HG03103 (cell line): ENCODE results near the gene PRPSAP1.

ENCODE experiments used
- ATAC-seq: cut with Tn5 transposase; IDR thresholded peaks from one replicate; pipeline ENCODE4 v1.9.1; 2021; ENCODE audit warnings: low read depth; ENCODE audit not compliant: unreplicated experiment

Gene PRPSAP1, protein sequence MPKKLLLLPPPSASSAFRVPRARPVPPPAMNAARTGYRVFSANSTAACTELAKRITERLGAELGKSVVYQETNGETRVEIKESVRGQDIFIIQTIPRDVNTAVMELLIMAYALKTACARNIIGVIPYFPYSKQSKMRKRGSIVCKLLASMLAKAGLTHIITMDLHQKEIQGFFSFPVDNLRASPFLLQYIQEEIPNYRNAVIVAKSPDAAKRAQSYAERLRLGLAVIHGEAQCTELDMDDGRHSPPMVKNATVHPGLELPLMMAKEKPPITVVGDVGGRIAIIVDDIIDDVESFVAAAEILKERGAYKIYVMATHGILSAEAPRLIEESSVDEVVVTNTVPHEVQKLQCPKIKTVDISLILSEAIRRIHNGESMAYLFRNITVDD

DNA sequence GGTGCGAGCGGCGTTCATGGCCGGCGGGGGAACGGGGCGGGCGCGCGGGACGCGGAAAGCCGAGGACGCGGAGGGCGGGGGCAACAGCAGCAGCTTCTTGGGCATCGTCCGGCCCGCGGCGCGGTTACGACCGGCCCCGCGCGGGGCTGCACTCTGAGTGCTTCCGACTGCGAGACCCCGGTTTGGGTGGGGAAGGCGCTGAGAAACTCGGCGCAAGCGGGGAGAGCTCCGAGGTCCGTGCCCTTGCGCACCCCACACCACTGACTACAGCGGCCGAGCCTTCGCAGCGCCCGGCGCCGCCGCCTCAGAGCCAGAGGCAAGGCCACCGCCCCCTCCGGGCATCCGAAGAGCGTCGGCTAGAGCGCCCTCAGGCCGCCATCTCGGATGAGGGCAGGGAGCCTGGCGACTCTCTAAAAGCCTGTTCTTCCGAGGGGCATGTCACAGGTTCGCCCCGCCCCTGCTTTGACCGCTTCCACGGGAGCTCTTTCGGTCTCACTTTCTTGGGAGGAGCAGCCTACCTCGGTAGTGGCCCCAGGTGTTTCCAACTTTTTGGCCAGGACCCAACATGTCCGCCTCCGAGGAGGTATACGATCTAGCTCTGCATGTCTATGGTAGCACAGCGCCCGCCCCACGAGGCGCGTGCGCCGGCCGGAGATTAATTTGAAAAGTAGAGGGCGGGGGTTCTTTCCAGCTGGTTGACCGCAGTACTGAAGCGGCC is at the start of gene PRPSAP1:
Gene PRPSAP1 (minus strand): TSS at position 318 of the 718 bp plus-strand sequence. CDS start 213 bp downstream, at position 105.
- ATAC-seq, result peak; percentile 73

DNA sequence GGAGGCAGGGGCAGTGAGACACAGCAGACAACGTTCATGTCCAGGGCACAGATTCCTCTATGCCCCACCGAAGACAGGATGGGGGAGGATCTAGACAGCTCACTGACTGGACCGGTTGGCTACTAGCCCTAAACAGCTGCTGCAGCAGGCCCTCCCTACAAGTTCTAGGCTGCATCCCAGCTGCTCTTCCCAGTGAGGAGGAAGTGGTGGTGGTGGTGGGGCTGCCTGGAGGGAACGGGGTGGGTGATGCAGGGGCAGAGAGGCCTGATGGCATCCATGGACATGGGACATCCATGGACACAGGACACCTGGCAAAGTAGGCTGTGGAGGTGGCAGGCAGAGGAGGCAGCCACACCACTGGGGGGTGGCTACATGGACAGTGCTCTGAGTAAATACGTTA is 49.0 kb upstream of the PRPSAP1 start:
- ATAC-seq, result no peak

DNA sequence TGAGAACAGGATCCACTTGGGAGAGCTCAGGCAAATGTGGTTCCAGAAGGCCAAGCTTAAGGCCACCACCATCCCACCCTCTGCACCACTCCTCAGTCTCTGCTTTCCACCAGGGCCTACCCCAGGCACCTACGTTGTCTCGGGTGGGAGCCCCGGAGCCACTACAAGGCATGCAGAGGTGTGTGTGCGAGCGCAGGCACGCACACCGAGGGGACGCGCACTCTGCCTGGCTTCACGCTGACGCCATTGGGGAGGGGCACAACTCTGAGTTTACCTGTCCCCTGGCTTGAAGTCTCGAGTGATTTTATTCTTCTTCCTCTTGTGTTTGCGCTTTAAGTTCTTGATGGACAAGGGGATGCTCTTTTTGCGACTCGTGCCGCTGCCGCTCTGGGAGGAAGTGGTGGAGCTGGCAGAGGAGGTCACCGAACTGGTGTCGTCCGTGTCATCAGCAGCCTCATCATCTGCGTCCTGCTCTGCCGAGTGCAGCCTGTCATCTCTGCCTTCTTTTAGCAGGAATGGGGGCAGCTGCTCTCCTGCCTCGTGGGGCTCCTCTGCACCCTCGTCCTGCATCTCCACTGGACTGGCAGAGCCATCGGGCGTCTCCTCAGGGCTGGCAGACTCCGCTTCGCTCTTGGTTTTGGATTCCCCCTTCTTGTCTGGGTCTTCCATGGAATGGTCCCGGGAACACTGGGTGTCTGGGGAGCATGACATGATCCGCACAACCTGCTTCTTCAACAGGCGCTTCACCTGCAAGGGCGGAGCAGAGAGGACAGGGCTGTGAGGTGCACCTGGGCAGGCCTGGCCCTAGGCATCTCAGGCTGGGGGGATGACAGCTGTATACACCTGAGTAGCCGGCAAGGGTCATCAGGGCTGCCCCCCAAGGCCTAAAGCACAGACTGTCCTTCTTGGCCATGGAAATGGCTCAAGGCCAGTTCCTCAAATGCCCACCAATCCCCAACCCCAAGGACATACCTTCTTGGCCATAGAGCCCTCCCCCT is 45.8 kb upstream of the PRPSAP1 start:
- ATAC-seq, result no peak

DNA sequence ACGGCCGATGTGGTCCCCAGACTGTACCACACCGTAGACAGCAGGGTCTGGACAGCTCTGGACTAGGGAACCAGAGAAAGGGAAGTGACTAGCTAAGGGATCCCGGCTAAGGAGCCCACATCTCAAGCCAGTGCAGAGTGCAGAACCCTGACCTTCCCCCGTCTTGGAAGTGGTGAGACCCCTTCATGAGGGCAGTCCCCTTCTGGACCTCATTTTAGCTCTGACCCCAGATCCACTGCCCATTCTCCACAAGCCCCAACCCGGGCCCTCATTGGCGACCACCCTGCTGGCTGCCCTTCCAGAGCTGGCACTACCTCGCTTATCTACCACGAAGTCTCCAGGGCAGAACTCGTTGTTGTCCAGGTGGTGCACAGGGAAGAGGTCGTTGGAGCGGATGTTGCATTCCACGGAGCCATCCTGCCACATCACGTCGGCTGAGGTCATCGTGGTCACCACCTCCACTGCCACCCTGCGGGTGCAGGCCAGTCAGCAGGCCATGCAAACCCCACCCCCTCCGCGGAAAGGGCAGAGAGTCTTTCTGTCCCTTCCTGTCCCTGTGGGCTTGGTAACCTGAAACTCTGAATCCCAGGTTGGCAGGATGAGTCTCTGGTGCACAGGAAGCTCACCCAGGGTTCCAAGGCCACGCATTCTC is 44.9 kb upstream of the PRPSAP1 start:
- ATAC-seq, result no peak

DNA sequence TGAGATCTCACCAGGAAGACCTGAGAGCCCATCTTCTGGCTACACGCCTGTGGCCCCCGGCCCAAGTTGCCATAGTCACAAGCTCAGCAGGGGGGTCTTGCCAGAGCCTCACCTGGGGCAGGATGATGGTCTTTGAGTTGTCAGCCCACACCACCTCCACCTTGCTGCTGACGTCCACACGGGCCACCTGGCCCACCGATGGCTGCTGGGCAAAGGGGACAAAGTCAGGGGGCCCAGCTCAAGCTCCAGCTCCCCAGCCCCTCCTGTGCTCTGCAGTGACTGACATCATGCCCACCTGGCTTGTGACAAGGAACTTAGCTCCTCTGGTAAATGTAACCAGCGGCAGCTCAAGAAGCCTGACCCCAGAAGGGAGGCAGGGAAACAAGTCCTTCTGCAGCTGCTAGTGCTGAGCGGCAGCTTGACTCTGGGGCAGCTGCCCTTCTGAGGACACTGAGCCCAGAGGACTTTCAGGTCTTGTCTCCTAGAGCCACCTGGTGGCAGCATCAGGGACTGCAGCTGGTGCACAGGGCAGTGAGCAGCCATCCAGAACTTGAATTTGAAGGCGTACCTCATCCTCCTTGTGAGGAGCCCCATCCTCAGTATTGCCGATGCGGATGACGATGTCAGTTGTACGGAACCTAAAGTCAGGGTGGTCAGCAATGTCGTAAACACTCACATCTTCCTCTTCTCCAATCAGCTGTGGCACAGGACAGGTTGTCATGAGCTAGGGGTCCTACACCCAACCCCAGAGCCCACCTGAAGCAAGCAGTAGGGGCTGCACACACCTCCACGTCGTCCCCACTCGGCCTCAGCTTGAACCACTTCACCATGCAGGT is 44.2 kb upstream of the PRPSAP1 start:
- ATAC-seq, result no peak

DNA sequence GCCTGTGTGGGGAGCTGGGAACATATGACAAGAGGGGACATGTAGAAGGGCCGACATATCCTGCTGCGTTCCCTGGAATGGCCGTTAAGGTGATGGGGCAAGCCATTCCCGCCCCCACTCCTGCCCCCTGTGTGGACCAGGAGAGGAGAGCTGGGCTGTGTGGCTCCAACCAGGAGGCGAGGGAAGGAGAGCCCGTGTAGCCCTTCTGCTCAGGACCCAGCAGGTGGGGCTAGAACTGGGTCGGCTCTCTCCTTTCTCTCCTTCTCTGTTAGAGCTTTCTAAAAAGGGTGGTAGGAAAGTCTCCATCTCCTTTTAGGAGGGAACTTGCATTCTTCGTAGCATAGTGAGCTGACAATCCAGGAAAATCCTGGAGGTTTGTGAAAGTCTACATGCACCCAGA is 43.5 kb upstream of the PRPSAP1 start:
- ATAC-seq, result no peak

DNA sequence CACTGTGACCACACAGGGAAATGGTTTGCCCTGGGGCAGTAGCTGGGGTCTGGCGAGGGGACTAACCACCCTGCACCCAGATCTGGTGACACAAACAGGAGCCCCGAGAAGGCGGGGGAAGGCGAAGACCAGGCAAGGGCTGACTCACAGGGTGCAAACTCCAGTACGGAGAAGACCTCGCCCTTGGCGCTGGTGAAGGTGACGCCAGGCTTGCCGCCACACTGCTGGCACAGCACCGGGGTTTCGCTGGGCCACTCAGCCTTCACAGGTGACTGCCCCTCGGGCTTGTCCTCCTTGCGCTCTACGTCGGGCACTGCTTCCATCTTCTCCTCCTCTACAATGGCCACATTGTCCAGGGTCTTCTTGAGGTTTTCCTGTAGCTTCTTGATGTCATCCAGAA is 42.3 kb upstream of the PRPSAP1 start:
- no peak for ATAC-seq

DNA sequence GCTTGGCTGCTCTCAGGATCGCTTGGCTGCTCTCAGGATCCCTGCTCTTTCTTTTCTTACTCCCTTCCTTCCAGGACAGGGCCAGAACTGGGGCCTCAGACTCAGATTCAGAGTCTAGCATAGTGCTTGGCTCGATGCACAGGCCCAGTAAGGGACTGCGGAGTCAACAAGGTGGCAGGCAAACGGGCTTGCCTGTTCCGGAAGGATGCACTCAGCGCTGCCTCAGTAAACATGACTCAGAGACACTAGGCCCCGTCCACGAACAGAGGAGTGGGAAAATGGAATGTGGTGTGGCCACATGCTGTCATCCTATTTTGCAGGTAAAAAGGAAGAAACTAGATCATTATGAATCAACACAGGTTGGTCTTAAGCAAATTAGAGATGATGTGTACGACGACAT is 40.5 kb upstream of the PRPSAP1 start:
- no peak for ATAC-seq

DNA sequence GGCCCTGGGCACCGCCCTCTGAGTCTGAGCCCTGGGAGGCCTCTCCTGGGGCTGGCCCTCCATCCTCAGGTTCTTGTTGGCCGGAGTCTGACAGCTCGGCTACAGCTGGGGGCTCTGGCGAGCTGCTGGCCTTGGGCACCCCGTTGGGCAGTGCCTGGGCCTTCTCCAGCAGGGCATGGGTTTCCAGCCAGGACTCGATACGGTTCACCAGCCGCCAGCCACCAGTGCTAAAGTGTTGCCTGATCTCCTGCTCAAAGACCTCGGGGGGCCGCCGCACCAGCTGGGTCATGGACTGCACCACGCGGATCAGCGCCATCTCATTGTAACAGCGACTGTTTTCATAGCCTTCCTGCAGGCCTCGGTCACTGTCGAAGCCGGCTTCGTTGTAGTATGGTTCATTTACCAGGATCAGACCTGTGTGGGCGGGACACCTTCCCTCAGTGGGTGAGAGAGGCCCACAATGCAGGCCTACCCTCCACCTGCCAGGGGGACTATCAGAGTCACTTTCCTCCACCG is 37.5 kb upstream of the PRPSAP1 start:
- ATAC-seq, result no peak

DNA sequence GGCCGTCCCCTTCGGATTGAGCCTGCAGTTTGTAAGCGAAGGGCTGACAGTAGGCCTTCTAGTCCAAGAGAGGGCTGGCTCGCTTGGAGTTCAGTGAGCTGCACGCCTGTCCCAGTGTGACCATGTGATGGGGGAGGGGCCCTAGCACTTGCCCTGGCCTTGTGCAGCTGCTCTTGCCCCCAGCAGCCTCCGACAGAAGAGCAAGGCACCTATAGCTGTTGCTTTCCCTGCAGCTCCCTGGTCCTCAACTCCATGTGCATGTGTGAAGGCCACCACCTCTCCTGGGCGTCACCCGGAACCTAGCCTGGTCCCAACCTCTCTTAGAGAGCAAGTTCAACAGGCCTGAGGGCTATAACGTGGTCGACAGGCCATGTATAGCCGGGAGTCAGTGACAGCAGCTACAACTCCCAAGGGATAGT is 36.3 kb upstream of the PRPSAP1 start:
- ATAC-seq, result no peak

DNA sequence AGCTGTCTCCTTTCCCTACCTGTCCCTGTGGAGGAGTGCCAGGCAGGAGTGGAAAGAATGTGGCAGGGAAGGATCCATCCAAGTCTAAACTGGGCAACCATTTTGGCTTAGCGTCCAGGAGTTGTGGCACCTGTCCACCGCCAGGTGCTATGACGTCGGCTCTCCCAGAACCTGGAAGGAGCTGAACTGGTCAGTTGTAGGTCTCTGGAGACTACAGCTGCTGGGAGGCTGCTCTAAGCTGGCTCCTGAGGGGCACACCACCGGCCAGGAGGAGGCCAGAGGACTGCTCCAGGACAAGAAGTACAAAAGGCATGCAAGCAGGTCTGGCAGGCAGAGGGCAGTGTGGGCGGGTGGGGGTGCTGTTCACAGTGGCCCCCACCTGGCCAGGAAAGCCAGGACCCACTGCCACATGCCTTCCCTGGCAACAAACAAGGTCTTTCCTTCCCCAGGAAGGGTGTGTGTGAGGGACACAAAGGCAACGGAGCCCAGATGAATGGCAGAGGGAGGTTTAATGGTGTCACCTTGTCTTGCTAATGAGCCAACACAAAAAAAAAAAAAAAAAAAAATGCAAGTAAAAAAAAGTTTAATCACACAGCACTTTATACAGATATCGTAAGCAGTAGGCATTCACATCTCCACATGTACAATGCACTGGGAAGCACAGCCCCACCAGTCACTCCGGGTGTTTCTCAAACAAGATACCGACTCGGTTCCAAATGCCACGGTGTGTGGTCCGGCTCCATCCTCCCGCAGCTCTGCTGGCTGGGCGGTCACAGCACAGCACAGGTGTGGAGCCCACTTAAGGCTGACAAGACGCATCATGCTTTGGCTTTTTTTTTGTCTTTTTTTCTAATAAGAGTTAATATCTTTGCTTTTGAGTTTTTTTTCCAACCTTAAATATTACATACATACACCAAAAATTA is 35.5 kb upstream of the PRPSAP1 start:
- ATAC-seq, result no peak

DNA sequence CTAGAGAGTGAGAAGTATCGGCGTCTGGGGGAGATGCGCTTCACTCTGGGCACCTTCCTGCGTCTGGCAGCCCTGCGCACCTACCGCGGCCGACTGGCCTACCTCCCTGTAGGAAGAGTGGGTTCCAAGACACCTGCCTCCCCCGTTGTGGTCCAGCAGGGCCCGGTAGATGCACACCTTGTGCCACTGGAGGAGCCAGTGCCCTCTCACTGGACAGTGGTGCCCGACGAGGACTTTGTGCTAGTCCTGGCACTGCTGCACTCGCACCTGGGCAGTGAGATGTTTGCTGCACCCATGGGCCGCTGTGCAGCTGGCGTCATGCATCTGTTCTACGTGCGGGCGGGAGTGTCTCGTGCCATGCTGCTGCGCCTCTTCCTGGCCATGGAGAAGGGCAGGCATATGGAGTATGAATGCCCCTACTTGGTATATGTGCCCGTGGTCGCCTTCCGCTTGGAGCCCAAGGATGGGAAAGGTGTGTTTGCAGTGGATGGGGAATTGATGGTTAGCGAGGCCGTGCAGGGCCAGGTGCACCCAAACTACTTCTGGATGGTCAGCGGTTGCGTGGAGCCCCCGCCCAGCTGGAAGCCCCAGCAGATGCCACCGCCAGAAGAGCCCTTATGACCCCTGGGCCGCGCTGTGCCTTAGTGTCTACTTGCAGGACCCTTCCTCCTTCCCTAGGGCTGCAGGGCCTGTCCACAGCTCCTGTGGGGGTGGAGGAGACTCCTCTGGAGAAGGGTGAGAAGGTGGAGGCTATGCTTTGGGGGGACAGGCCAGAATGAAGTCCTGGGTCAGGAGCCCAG is 33.5 kb upstream of the PRPSAP1 start:
- no peak for ATAC-seq

DNA sequence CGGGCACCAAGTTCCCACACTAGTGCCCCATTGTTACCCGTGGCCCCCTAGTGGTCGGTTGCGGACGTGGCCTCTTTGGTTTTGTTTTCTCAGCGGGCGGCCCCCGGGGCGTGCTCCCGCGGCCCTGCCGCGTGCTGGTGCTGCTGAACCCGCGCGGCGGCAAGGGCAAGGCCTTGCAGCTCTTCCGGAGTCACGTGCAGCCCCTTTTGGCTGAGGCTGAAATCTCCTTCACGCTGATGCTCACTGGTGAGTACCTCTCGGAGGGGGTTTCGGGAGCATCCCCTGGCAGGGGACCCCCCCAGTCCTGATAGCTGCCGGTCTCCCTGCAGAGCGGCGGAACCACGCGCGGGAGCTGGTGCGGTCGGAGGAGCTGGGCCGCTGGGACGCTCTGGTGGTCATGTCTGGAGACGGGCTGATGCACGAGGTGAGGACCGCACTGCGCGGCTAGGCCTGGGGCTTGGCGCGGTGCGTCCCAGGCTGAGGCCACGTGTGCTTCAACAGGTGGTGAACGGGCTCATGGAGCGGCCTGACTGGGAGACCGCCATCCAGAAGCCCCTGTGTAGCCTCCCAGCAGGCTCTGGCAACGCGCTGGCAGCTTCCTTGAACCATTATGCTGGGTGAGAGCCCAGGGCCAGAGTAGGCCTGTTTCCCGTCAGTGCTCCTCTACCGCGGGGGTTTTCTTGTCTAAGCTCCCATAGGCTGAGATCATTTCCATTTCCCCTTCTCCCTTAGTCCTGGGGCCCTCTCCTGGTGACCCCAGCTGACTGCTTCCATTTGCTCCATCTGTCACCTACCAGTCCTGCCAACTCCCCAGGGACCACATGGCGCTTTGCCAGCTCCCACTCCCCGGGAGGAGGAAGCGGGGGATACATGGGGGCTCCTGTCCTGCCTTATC is 32.4 kb upstream of the PRPSAP1 start:
- no peak for ATAC-seq

DNA sequence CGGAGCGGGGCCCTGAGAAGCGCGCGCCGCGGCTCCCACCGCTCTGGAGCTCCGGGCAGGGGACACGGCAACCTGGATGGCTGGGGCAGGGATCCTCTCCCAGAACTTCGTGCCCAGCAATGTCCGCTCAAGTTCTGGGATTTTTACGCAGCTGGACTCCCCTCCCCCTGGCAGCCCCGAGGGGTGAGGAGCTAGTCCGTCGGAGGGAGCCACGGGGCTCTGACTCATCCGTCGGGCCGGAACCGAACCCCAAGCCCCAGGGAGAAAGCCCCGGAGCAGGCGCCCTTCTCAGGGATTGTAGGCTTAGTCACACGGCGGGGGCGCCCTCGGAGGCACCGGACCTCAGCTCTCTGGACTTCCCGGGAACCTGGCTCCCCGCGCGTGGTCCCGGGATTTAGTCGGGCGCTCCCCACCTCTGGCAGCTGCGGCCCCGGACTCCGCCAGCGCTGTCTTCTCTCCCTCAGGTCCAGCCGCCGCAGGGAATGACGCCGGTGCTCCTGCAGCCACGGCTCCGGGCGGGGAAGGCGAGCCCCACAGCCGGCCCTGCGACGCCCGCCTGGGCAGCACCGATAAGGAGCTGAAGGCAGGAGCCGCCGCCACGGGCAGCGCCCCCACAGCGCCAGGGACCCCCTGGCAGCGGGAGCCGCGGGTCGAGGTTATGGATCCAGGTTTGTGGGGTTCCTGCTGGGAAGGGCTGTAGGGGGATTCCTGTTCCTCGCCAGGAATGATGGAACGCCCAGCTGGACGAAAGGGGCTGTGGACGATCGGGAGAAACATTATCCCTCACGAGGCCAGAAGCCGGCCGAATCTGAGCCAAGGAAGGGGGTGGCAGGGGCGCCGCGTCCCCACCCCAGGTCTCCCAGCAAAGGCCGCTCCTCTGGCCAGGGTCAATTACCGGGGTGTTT is 31.5 kb upstream of the PRPSAP1 start:
- peak; percentile 6 for ATAC-seq

DNA sequence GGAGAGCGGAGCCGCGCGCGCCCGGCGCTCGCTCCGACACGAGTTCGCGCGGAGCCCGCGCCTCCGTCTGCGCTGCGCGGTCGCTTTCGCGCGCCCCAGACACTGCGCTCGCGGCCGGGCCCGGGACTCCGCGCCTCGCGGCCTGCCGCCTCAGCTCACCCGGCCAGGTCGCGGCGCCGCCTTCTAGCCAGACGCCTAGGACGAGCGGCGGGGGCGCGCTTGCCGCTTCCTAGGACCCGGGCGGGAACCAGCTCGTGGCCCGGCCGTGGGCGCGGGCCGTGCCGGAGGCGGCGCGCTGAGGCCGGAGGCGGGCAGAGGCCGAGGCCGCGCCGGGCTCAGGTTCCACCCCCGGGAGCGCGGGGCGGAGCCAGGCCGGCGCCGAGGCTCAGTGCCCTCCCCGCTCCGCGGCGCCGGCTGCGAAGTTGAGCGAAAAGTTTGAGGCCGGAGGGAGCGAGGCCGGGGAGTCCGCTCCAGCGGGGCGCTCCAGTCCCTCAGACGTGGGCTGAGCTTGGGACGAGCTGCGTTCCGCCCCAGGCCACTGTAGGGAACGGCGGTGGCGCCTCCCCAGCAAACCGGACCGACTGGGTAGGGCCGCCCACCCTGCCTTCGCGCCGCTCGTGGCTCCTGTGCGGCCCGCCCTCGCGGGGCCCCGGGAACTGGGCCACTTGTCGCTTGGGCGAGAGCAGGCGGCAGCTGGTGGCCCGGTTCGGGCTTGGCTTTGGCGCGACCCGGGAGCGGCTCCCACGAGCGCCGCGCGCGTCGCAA is 30.7 kb upstream of the PRPSAP1 start, which contains the start of gene SPHK1:
Gene SPHK1 (plus strand): TSS at position 388 of the 765 bp plus-strand sequence. CDS start 1,036 bp downstream, outside the sequence.
- ATAC-seq, result peak; percentile 44
